ENCODE results near the gene RO60. TPM values are rescaled to one million over a fixed set of nuclear protein-coding genes. Genes with fewer than 3 reads are reported as not detected.

The RO60 gene
- total RNA-seq, 1 experiment from 2014 or later, result 86.4 TPM

- no peak for TF ChIP-seq AFF4 (CRISPR knock-in tag; IDR thresholded peaks at IDR 0.05; ENCODE audit: borderline replicate concordance)
- TF ChIP-seq MYBL2 (CRISPR knock-in tag; IDR thresholded peaks at IDR 0.05), result no peak
- TF ChIP-seq TP53 (CRISPR knock-in tag; IDR thresholded peaks at IDR 0.05), result no peak
- TF ChIP-seq NFATC4 (CRISPR knock-in tag; IDR thresholded peaks at IDR 0.05), result no peak
- no peak for TF ChIP-seq JUN (CRISPR knock-in tag; IDR thresholded peaks at IDR 0.05)
- no peak for TF ChIP-seq ETV6 (CRISPR knock-in tag; IDR thresholded peaks at IDR 0.05)
- no peak for TF ChIP-seq NR3C1 (CRISPR knock-in tag; conservative IDR thresholded peaks at IDR 0.05; ENCODE audit: low read depth)
Measured at GRCh38 chr1:193033610-193034009, 25.8 kb upstream of the RO60 start (continued).

GRCh38 chr1:193036337-193037047, 22.9 kb upstream of the RO60 start:
- ATAC-seq (no peak), DNase-seq (ENCODE audit: low spot score) (no peak)
- H3K4me1 Mint-ChIP-seq, result peaks cover 18% of the 10 kb centered on the region
- ChIA-PET POLR2A (no interaction called here), CTCF (no interaction called here)
- TF ChIP-seq SMAD3 (CRISPR knock-in tag; IDR thresholded peaks at IDR 0.05; ENCODE audit: borderline replicate concordance), result no peak
- TF ChIP-seq NR2C2 (CRISPR knock-in tag; IDR thresholded peaks at IDR 0.05), result no peak
- no peak for TF ChIP-seq MAX (CRISPR knock-in tag; IDR thresholded peaks at IDR 0.05)
- no peak for TF ChIP-seq NFYB (CRISPR knock-in tag; conservative IDR thresholded peaks at IDR 0.05; ENCODE audit: low read depth)
- TF ChIP-seq JAZF1 (CRISPR knock-in tag; IDR thresholded peaks at IDR 0.05), result no peak
- no peak for TF ChIP-seq TP53 (CRISPR knock-in tag; IDR thresholded peaks at IDR 0.05)
- TF ChIP-seq ATF3 (CRISPR knock-in tag; conservative IDR thresholded peaks at IDR 0.05), result no peak
- TF ChIP-seq ELF4 (CRISPR knock-in tag; IDR thresholded peaks at IDR 0.05; ENCODE audit: low read depth), result no peak
- TF ChIP-seq CREM (CRISPR knock-in tag; IDR thresholded peaks at IDR 0.05), result no peak
- no peak for TF ChIP-seq NFATC4 (CRISPR knock-in tag; IDR thresholded peaks at IDR 0.05)
- no peak for TF ChIP-seq AFF4 (CRISPR knock-in tag; IDR thresholded peaks at IDR 0.05; ENCODE audit: borderline replicate concordance)
- TF ChIP-seq RORB (CRISPR knock-in tag; IDR thresholded peaks at IDR 0.05), result no peak
- peaks cover 7% of the 10 kb centered on the region for H3K36me3 Mint-ChIP-seq
- no peak overlapping the region for H3K27ac Mint-ChIP-seq
- H3K9me3 Mint-ChIP-seq, result no peaks in the 10 kb centered on the region
- no peak overlapping the region for H3K4me3 Mint-ChIP-seq
- no peaks in the 10 kb centered on the region for H3K27me3 Mint-ChIP-seq (ENCODE audit: low read depth)

GRCh38 chr1:193040011-193040410, 19.4 kb upstream of the RO60 start:
- no peaks in the 10 kb centered on the region for H3K27me3 Mint-ChIP-seq (ENCODE audit: low read depth)
- no peak overlapping the region for H3K4me3 Mint-ChIP-seq
- ChIA-PET POLR2A (no interaction called here), CTCF (no interaction called here)
- ATAC-seq, result no peak
- peaks cover 18% of the 10 kb centered on the region for H3K4me1 Mint-ChIP-seq
- no peaks in the 10 kb centered on the region for H3K9me3 Mint-ChIP-seq
- no peaks in the 10 kb centered on the region for H3K36me3 Mint-ChIP-seq
- H3K27ac Mint-ChIP-seq, result no peak overlapping the region
- no peak for DNase-seq (ENCODE audit: low spot score)
- TF ChIP-seq NFE2L1 (CRISPR knock-in tag; IDR thresholded peaks at IDR 0.05) (no peak), TCF7 (CRISPR knock-in tag; IDR thresholded peaks at IDR 0.05; ENCODE audit: low read depth) (no peak), ARID4B (CRISPR knock-in tag; IDR thresholded peaks at IDR 0.05; ENCODE audit: borderline replicate concordance) (no peak), ZNF512 (CRISPR knock-in tag; IDR thresholded peaks at IDR 0.05; ENCODE audit: borderline replicate concordance) (no peak)
